ENCODE results near the gene S100A2. TPM values are rescaled to one million over a fixed set of nuclear protein-coding genes. Genes with fewer than 3 reads are reported as not detected.

The S100A2 gene
- total and polyA plus RNA-seq, 2 of the 13 experiments (the other 11 are each of a cell fraction or from before 2014, with no cell fraction given): 1.2 TPM

- TF ChIP-seq GLI4 (CRISPR knock-in tag; IDR thresholded peaks at IDR 0.05; ENCODE audit: borderline replicate concordance): 0 out of 2 replicates have a peak, but pooled peaks have one; percentile 69
- no peak for TF ChIP-seq CBFB (CRISPR knock-in tag; IDR thresholded peaks at IDR 0.05)
- TF ChIP-seq ZNF841 (CRISPR knock-in tag; IDR thresholded peaks at IDR 0.05; ENCODE audit: borderline replicate concordance): no peak
- TF ChIP-seq BRD4 (CRISPR knock-in tag; IDR thresholded peaks at IDR 0.05): 0 out of 2 replicates have a peak, but pooled peaks have one; percentile 2
- peak; percentile 55 for TF ChIP-seq ZNF883 (CRISPR knock-in tag; IDR thresholded peaks at IDR 0.05; ENCODE audit: not compliant biosample characterization)
- no peak for TF ChIP-seq ZNF3 (CRISPR knock-in tag; IDR thresholded peaks at IDR 0.05)
- TF ChIP-seq HHEX (CRISPR knock-in tag; IDR thresholded peaks at IDR 0.05): no peak
- TF ChIP-seq TCF7L2 (IDR thresholded peaks at IDR 0.05; ENCODE audit: low read depth, low read length): no peak
- TF ChIP-seq RELA (CRISPR knock-in tag; IDR thresholded peaks at IDR 0.05): no peak
- no peak for TF ChIP-seq ATF1 (CRISPR knock-in tag; IDR thresholded peaks at IDR 0.05)
- no peak for TF ChIP-seq HMG20A (CRISPR knock-in tag; IDR thresholded peaks at IDR 0.05; ENCODE audit: borderline replicate concordance)
- TF ChIP-seq ZNF878 (CRISPR knock-in tag; IDR thresholded peaks at IDR 0.05): no peak
- no peak for TF ChIP-seq AFF4 (CRISPR knock-in tag; IDR thresholded peaks at IDR 0.05)
- no peak for TF ChIP-seq HMGA1 (CRISPR knock-in tag; conservative IDR thresholded peaks at IDR 0.05)
- TF ChIP-seq ZNF639 (CRISPR knock-in tag; conservative IDR thresholded peaks at IDR 0.05): no peak
- TF ChIP-seq ZNF737 (CRISPR knock-in tag; IDR thresholded peaks at IDR 0.05; ENCODE audit: borderline replicate concordance): no peak
- no peak for TF ChIP-seq ZNF382 (CRISPR knock-in tag; IDR thresholded peaks at IDR 0.05; ENCODE audit: borderline replicate concordance)
- no peak for TF ChIP-seq ZBTB7A (CRISPR knock-in tag; IDR thresholded peaks at IDR 0.05)
- TF ChIP-seq ZMYM3 (CRISPR knock-in tag; IDR thresholded peaks at IDR 0.05): no peak
Measured at GRCh38 chr1:153544453-153545066, 21.1 kb downstream of the S100A2 start (continued).

All from HepG2 (cell line).